Measurements from ENCODE around the gene IL18R1. TPM values are rescaled to one million over a fixed set of nuclear protein-coding genes. Genes with fewer than 3 reads are reported as not detected.

Gene IL18R1
- total RNA-seq, 1 experiment from 2014 or later: 0.08 TPM

DNA sequence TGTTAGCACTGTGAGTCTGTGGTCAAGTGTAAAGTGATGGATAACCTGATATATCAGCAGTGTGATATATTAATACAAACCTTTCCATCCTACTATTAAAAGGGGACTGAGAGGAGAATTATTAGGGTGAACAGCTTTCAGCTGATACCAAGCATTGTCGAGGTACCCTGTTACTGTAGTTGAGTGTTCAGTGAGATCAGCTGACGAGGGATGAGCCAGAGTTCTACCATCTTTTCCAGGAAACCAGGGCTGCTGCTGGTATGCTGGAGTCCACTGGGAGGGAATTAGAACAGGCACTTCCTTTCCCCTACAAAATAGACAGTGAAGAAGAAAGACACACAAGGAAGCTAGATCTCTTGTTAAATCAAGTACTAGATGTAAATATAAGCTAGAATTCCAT is 67.8 kb downstream of the IL18R1 start:
- intact Hi-C loops (cut with micrococcal nuclease; ENCODE audit: unreplicated experiment): no loop called here
- ChIA-PET CTCF (no interaction called here), POLR2A (no interaction called here)
- Histone ChIP-seq H3K9me3 (ENCODE audit: control insufficient read depth, insufficient read depth, low read depth, low read length) (no peaks in the 10 kb centered on the region), H3K36me3 (ENCODE audit: control insufficient read depth, insufficient read depth, low read length) (no peaks in the 10 kb centered on the region), H3K4me3 (ENCODE audit: low read depth in 2 of 2, low read length in 2 of 2) (no peak overlapping the region), H3K27me3 (ENCODE audit: control insufficient read depth, insufficient read depth, low read length) (peaks cover 22% of the 10 kb centered on the region), H3K27ac (ENCODE audit: low read length) (no peak overlapping the region), H3K4me1 (ENCODE audit: control insufficient read depth, insufficient read depth, low read length) (no peaks in the 10 kb centered on the region)
- no TSS peak for BruUV-seq (replicated peaks)
- in situ Hi-C loops (cut with HindIII; ENCODE audit: low pct_unique_long_range_greater_than_20kb, low sequenced_read_pairs): no loop called here
- ATAC-seq (no peak), DNase-seq (ENCODE audit: low read depth, low spot score) (no peak)
- TF ChIP-seq SIN3A (IDR thresholded peaks at IDR 0.05; ENCODE audit: borderline replicate concordance, insufficient read depth, low read depth, low read length): no peak
- TF ChIP-seq, protein P1, sequence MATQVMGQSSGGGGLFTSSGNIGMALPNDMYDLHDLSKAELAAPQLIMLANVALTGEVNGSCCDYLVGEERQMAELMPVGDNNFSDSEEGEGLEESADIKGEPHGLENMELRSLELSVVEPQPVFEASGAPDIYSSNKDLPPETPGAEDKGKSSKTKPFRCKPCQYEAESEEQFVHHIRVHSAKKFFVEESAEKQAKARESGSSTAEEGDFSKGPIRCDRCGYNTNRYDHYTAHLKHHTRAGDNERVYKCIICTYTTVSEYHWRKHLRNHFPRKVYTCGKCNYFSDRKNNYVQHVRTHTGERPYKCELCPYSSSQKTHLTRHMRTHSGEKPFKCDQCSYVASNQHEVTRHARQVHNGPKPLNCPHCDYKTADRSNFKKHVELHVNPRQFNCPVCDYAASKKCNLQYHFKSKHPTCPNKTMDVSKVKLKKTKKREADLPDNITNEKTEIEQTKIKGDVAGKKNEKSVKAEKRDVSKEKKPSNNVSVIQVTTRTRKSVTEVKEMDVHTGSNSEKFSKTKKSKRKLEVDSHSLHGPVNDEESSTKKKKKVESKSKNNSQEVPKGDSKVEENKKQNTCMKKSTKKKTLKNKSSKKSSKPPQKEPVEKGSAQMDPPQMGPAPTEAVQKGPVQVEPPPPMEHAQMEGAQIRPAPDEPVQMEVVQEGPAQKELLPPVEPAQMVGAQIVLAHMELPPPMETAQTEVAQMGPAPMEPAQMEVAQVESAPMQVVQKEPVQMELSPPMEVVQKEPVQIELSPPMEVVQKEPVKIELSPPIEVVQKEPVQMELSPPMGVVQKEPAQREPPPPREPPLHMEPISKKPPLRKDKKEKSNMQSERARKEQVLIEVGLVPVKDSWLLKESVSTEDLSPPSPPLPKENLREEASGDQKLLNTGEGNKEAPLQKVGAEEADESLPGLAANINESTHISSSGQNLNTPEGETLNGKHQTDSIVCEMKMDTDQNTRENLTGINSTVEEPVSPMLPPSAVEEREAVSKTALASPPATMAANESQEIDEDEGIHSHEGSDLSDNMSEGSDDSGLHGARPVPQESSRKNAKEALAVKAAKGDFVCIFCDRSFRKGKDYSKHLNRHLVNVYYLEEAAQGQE (IDR thresholded peaks at IDR 0.05; ENCODE audit: insufficient read depth in 1 of 2, low read depth in 2 of 2, low read length in 1 of 2): no peak
- TF ChIP-seq TCF7L2 (IDR thresholded peaks at IDR 0.05; ENCODE audit: low read depth, low read length): no peak
- no peak for TF ChIP-seq POLR2AphosphoS5 (IDR thresholded peaks at IDR 0.05; ENCODE audit: low read depth, low read length)
- TF ChIP-seq, protein P2, sequence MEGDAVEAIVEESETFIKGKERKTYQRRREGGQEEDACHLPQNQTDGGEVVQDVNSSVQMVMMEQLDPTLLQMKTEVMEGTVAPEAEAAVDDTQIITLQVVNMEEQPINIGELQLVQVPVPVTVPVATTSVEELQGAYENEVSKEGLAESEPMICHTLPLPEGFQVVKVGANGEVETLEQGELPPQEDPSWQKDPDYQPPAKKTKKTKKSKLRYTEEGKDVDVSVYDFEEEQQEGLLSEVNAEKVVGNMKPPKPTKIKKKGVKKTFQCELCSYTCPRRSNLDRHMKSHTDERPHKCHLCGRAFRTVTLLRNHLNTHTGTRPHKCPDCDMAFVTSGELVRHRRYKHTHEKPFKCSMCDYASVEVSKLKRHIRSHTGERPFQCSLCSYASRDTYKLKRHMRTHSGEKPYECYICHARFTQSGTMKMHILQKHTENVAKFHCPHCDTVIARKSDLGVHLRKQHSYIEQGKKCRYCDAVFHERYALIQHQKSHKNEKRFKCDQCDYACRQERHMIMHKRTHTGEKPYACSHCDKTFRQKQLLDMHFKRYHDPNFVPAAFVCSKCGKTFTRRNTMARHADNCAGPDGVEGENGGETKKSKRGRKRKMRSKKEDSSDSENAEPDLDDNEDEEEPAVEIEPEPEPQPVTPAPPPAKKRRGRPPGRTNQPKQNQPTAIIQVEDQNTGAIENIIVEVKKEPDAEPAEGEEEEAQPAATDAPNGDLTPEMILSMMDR (IDR thresholded peaks at IDR 0.05): no peak

DNA sequence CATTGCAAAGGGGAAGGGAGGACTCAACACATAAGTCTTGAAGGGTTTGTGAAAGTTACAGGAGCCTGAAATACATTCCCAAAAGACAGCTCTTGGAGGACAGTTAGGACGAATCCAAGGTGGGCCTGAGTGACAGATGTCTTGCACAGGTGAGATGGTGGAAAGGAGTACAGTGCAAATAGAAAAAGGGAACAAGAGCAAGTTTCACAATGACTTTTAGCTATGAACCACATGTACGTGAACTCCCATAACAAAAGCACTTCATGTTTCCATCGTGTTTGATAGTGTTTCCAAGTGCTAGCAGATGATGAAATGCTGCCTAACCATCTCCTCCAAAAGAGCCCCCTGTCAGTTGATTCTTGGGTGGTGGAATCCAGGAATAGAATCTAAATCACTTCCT is 69.2 kb downstream of the IL18R1 start:
- ChIA-PET POLR2A (no interaction called here), CTCF (no interaction called here)
- BruUV-seq (replicated peaks): no TSS peak
- no peak overlapping the region for H3K27ac ChIP-seq (ENCODE audit: low read length)
- no peak overlapping the region for H3K4me3 ChIP-seq (ENCODE audit: low read depth in 2 of 2, low read length in 2 of 2)
- H3K36me3 ChIP-seq (ENCODE audit: control insufficient read depth, insufficient read depth, low read length): no peaks in the 10 kb centered on the region
- no peaks in the 10 kb centered on the region for H3K4me1 ChIP-seq (ENCODE audit: control insufficient read depth, insufficient read depth, low read length)
- TF ChIP-seq POLR2AphosphoS5 (IDR thresholded peaks at IDR 0.05; ENCODE audit: low read depth, low read length) (no peak), TCF7L2 (IDR thresholded peaks at IDR 0.05; ENCODE audit: low read depth, low read length) (no peak), SIN3A (IDR thresholded peaks at IDR 0.05; ENCODE audit: borderline replicate concordance, insufficient read depth, low read depth, low read length) (no peak)
- TF ChIP-seq, protein P1 (IDR thresholded peaks at IDR 0.05; ENCODE audit: insufficient read depth in 1 of 2, low read depth in 2 of 2, low read length in 1 of 2): no peak
- TF ChIP-seq, protein P2 (IDR thresholded peaks at IDR 0.05): no peak
- in situ Hi-C loops (cut with HindIII; ENCODE audit: low pct_unique_long_range_greater_than_20kb, low sequenced_read_pairs) (no loop called here), intact Hi-C loops (cut with micrococcal nuclease; ENCODE audit: unreplicated experiment) (no loop called here)
- H3K27me3 ChIP-seq (ENCODE audit: control insufficient read depth, insufficient read depth, low read length): peaks cover 13% of the 10 kb centered on the region
- DNase-seq (ENCODE audit: low read depth, low spot score) (no peak), ATAC-seq (no peak)
- no peaks in the 10 kb centered on the region for H3K9me3 ChIP-seq (ENCODE audit: control insufficient read depth, insufficient read depth, low read depth, low read length)
